HG03095 (cell line): Measurements from ENCODE around the gene EFNA2.

Source experiments
- ATAC-seq: cut with Tn5 transposase; IDR thresholded peaks from one replicate; pipeline ENCODE4 v1.9.1; 2021; ENCODE audit warnings: moderate library complexity; ENCODE audit not compliant: unreplicated experiment

The EFNA2 gene

GRCh38 chr19:1283207-1283916 lies 2.3 kb upstream of the EFNA2 start:
- no peak for ATAC-seq

GRCh38 chr19:1283917-1284292 lies 1.8 kb upstream of the EFNA2 start:
- no peak for ATAC-seq

- ATAC-seq, result no peak
Observed at GRCh38 chr19:1284293-1284978, 1.2 kb upstream of the EFNA2 start.

- no peak for ATAC-seq
Observed at GRCh38 chr19:1284979-1285736, 515 bp upstream of the EFNA2 start.

GRCh38 chr19:1286487-1287353 lies 1.0 kb downstream of the EFNA2 start:
- ATAC-seq, result no peak

- no peak for ATAC-seq
Observed at GRCh38 chr19:1287354-1288225, 1.9 kb downstream of the EFNA2 start.

GRCh38 chr19:1288226-1288612 lies 2.5 kb downstream of the EFNA2 start:
- ATAC-seq, result no peak

- no peak for ATAC-seq
Observed at GRCh38 chr19:1288833-1289685, 3.4 kb downstream of the EFNA2 start.

GRCh38 chr19:1289686-1290025 lies 4.0 kb downstream of the EFNA2 start:
- ATAC-seq, result no peak

GRCh38 chr19:1290196-1290702 lies 4.6 kb downstream of the EFNA2 start:
- ATAC-seq, result no peak

- ATAC-seq, result no peak
Observed at GRCh38 chr19:1290703-1291651, 5.3 kb downstream of the EFNA2 start.

- ATAC-seq, result no peak
Observed at GRCh38 chr19:1291761-1292418, 6.2 kb downstream of the EFNA2 start.

- no peak for ATAC-seq
Observed at GRCh38 chr19:1292419-1293151, 6.9 kb downstream of the EFNA2 start.

- no peak for ATAC-seq
Observed at GRCh38 chr19:1293782-1294604, 8.3 kb downstream of the EFNA2 start.

GRCh38 chr19:1294688-1295087 lies 9.0 kb downstream of the EFNA2 start:
- ATAC-seq, result no peak
